SK-N-SH (cell line): ENCODE measurements around the gene MLXIPL. TPM values are rescaled to one million over a fixed set of nuclear protein-coding genes. Genes with fewer than 3 reads are reported as not detected.

Experiments used
- CTCF ChIA-PET: fragments of 300-600, 350-600 bp; formaldehyde crosslinking; extraction: SDS; loops from one replicate; lab custom pipeline; 2021; lab: Yijun Ruan, JAX
- POLR2A ChIA-PET: fragments of 350-600 bp; sonication (Branson Sonifier 250); formaldehyde crosslinking; extraction: SDS; loops from one replicate; lab custom pipeline; 2020; ENCODE audit warnings: antibody characterized with exemption, inconsistent platforms; lab: Yijun Ruan, JAX
- DNase-seq: peaks from one replicate; pipeline ENCODE4 v3.0.0; 2012
- H2AFZ ChIP-seq: fragments of 200-600 bp; sonication (generic); 2 replicates; pipeline ENCODE4 v1.8.1; 2016; ENCODE audit warnings: antibody characterized with exemption, mild to moderate bottlenecking, low read depth
- H3F3A ChIP-seq: fragments of 200-600 bp; sonication (generic); replicated peaks from 2 replicates; pipeline ENCODE3; 2016; ENCODE audit warnings: antibody characterized with exemption, mild to moderate bottlenecking; ENCODE audit not compliant: insufficient read depth
- H3K27ac ChIP-seq, 2 experiments: fragments of 200-500 bp in 1 of 2; fragments of 200-600 bp in 1 of 2; sonication (Bioruptor generic) in 1 of 2; sonication (generic), shearing (Covaris generic) in 1 of 2; 2 replicates each; pipeline versions ENCODE4 v1.5.1 to v1.6.1; 2014 to 2016; ENCODE audit warnings: low read depth in 2 of 2, inconsistent platforms in 1 of 2, low read length in 1 of 2, mild to moderate bottlenecking in 1 of 2, mixed read lengths in 1 of 2
- H3K27me3 ChIP-seq: fragments of 200-600 bp; sonication (generic), shearing (Covaris generic); 2 replicates; pipeline ENCODE4 v1.6.1; 2016; ENCODE audit warnings: mixed run types; ENCODE audit not compliant: insufficient read depth
- H3K36me3 ChIP-seq, 2 experiments: fragments of 200-500 bp in 1 of 2; fragments of 200-600 bp in 1 of 2; sonication (Bioruptor generic) in 1 of 2; sonication (generic) in 1 of 2; replicated peaks in 1 of 2; 2 replicates each; pipeline versions ENCODE3 to v1.5.1; 2014 to 2016; ENCODE audit warnings: low read length in 1 of 2, mild to moderate bottlenecking in 1 of 2; ENCODE audit not compliant: insufficient read depth in 2 of 2, control insufficient read depth in 1 of 2
- H3K4me1 ChIP-seq, 2 experiments: fragments of 200-500 bp in 1 of 2; fragments of 200-600 bp in 1 of 2; sonication (Bioruptor generic) in 1 of 2; sonication (generic), shearing (Covaris generic) in 1 of 2; 2 replicates each; pipeline versions ENCODE4 v1.5.1 to v1.6.1; 2014 to 2016; ENCODE audit warnings: low read depth in 1 of 2, low read length in 1 of 2, mixed run types in 1 of 2; ENCODE audit not compliant: insufficient read depth in 2 of 2, control insufficient read depth in 1 of 2
- H3K4me2 ChIP-seq: fragments of 200-600 bp; sonication (generic), shearing (Covaris generic); 2 replicates; pipeline ENCODE4 v1.6.1; 2017; ENCODE audit warnings: mixed run types
- H3K4me3 ChIP-seq, 2 experiments: fragments of 200-500 bp in 1 of 2; fragments of 200-600 bp in 1 of 2; sonication (Bioruptor generic) in 1 of 2; sonication (generic), shearing (Covaris generic) in 1 of 2; 2 replicates each; pipeline versions ENCODE4 v1.5.1 to v1.8.1; 2014 to 2016; ENCODE audit warnings: low read depth in 2 of 2, inconsistent platforms in 1 of 2, low read length in 1 of 2, mild to moderate bottlenecking in 1 of 2, mixed read lengths in 1 of 2, moderate library complexity in 1 of 2
- H3K79me2 ChIP-seq: fragments of 200-600 bp; sonication (generic); 2 replicates; pipeline ENCODE4 v1.8.1; 2017; ENCODE audit warnings: mild to moderate bottlenecking; ENCODE audit not compliant: insufficient read depth
- H3K9ac ChIP-seq: fragments of 200-600 bp; sonication (generic); 2 replicates; pipeline ENCODE4 v1.6.1; 2017; ENCODE audit warnings: mixed run types
- H3K9me2 ChIP-seq: fragments of 200-600 bp; sonication (generic); 2 replicates; pipeline ENCODE4 v1.6.1; 2017; ENCODE audit warnings: mixed run types
- H3K9me3 ChIP-seq: fragments of 200-600 bp; sonication (generic); 2 replicates; pipeline ENCODE4 v1.6.1; 2017; ENCODE audit warnings: mixed run types, mild to moderate bottlenecking, moderate library complexity
- H4K20me1 ChIP-seq: fragments of 200-600 bp; sonication (generic); 2 replicates; pipeline ENCODE4 v1.6.1; 2017; ENCODE audit warnings: mild to moderate bottlenecking, mixed run types; ENCODE audit not compliant: insufficient read depth
- ELF1 ChIP-seq: IDR thresholded peaks from 2 replicates; pipeline ENCODE4 v1.4.0; 2012
- FOSL2 ChIP-seq: IDR thresholded peaks from 2 replicates; pipeline ENCODE4 v1.4.0; 2012; ENCODE audit warnings: low read depth, mild to moderate bottlenecking, moderate library complexity, borderline replicate concordance
- FOXM1 ChIP-seq: IDR thresholded peaks from 2 replicates; pipeline ENCODE4 v1.4.0; 2012; ENCODE audit warnings: low read depth, mild to moderate bottlenecking
- JUND ChIP-seq: IDR thresholded peaks from 2 replicates; pipeline ENCODE4 v1.4.0; 2012
- NFIC ChIP-seq: IDR thresholded peaks from 2 replicates; pipeline ENCODE4 v1.4.0; 2012; ENCODE audit warnings: borderline replicate concordance
- SMC3 ChIP-seq: IDR thresholded peaks from 2 replicates; pipeline ENCODE4 v1.6.1; 2012; ENCODE audit warnings: low read depth, low read length, improper control_type of control experiment
- TCF12 ChIP-seq: IDR thresholded peaks from 2 replicates; pipeline ENCODE4 v1.4.0; 2012
- TEAD4 ChIP-seq: IDR thresholded peaks from 2 replicates; pipeline ENCODE4 v1.4.0; 2012; ENCODE audit warnings: mild to moderate bottlenecking, borderline replicate concordance; ENCODE audit not compliant: insufficient read depth
- WGBS: methylation state at CpG from one replicate; pipeline ENCODE4 v1.1.6; 2017; ENCODE audit warnings: low lambda C conversion rate; 5-methylcytosine and 5-hydroxymethylcytosine counted together
- polyA plus RNA-seq, 3 experiments: library from polyadenylated mRNA; depleted of rRNA; stranded (reverse); fragments of >200 nt; gene quantifications; 2 replicates each; pipeline ENCODE4 v1.2.3, GENCODE V29; 2012
- TF ChIP-seq, protein P1 (sequence below): IDR thresholded peaks from 2 replicates; pipeline ENCODE4 v1.6.1; 2012; ENCODE audit warnings: mild to moderate bottlenecking, low read depth, low read length, moderate library complexity
- TF ChIP-seq, protein P2 (sequence below): IDR thresholded peaks from 2 replicates; pipeline ENCODE4 v1.4.0; 2012; ENCODE audit warnings: low read depth, borderline replicate concordance
- TF ChIP-seq, protein P3 (sequence below): IDR thresholded peaks from 2 replicates; pipeline ENCODE4; 2012

Gene MLXIPL
- polyA plus RNA-seq, 1 of the 3 experiments (the other 2 are of a cell fraction) = 0.21 TPM

DNA sequence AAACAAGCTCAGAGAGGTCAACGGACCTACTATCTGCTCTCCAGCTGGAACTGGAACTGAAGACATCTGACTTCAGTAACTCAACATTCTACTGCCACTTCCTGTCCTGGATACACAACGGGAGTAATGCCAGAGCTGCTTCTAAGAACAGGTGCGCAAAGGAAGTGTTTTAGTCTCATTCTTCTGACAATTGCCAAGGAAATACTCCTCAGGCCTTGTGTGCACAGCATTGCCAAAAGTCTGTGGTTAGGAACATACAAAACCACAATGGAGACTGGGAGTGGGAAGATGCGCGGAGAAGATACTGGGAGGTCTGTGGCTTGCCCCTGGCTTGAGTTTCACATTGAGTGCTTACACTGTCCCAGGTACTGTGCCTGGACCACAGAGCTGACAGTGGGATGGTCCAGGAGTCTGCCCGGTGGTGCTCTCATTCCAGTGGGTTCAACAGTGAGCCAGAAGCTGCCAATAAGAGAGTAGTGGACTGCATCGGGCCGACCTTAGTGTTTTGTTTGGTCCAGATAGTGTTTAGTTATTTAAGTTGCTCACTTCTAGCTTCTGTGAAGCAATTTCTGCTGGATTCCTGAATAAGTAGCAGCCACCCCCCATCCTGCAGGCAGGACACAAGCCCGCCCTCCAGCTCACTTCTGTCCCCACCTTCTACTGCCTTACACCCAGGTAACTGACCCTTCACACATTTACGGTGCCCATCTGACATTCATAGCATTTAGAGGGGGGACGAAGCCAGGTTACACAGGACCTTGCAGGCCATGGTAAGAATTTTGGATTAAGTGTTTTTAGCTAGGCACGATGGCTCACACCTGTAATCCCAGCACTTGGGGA lies 56.3 kb downstream of the MLXIPL start:
- H3K9ac ChIP-seq = no peak overlapping the region
- WGBS = 85% methylated on average over 12 of the region's 12 CpGs
- peaks cover 4% of the 10 kb centered on the region; the same call in 1 of the 2 replicates for H4K20me1 ChIP-seq
- H3K27ac ChIP-seq = no peak overlapping the region
- H3F3A ChIP-seq = peaks cover 24% of the 10 kb centered on the region
- peaks cover 37 to 43% of the 10 kb centered on the region in 2 experiments for H3K36me3 ChIP-seq
- H3K79me2 ChIP-seq = peaks cover 7% of the 10 kb centered on the region; the same call in 1 of the 2 replicates
- H3K4me2 ChIP-seq = no peak overlapping the region
- no peak overlapping the region for H2AFZ ChIP-seq
- no peak for DNase-seq
- CTCF ChIA-PET = interaction anchor here (0.9 to 3.2 kb wide), 5 partner anchors 9 to 157 kb away, joined by 3 to 12 read pairs (median 7); partner anchors contain the start of gene TBL2
- no peak overlapping the region for H3K4me3 ChIP-seq
- POLR2A ChIA-PET = interaction anchor here (1.1 kb wide), 1 partner anchor 10 kb away, joined by 4 read pairs; the partner anchor contains the start of gene TBL2
- H3K9me2 ChIP-seq = no peaks in the 10 kb centered on the region
- 0 out of 2 replicates have a peak, but pooled peaks have one; percentile 1 for TF ChIP-seq JUND
- TF ChIP-seq FOXM1 = no peak
- no peak for TF ChIP-seq SMC3
- no peak for TF ChIP-seq FOSL2
- TF ChIP-seq, protein P1, sequence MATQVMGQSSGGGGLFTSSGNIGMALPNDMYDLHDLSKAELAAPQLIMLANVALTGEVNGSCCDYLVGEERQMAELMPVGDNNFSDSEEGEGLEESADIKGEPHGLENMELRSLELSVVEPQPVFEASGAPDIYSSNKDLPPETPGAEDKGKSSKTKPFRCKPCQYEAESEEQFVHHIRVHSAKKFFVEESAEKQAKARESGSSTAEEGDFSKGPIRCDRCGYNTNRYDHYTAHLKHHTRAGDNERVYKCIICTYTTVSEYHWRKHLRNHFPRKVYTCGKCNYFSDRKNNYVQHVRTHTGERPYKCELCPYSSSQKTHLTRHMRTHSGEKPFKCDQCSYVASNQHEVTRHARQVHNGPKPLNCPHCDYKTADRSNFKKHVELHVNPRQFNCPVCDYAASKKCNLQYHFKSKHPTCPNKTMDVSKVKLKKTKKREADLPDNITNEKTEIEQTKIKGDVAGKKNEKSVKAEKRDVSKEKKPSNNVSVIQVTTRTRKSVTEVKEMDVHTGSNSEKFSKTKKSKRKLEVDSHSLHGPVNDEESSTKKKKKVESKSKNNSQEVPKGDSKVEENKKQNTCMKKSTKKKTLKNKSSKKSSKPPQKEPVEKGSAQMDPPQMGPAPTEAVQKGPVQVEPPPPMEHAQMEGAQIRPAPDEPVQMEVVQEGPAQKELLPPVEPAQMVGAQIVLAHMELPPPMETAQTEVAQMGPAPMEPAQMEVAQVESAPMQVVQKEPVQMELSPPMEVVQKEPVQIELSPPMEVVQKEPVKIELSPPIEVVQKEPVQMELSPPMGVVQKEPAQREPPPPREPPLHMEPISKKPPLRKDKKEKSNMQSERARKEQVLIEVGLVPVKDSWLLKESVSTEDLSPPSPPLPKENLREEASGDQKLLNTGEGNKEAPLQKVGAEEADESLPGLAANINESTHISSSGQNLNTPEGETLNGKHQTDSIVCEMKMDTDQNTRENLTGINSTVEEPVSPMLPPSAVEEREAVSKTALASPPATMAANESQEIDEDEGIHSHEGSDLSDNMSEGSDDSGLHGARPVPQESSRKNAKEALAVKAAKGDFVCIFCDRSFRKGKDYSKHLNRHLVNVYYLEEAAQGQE = 0 out of 2 replicates have a peak, but pooled peaks have one; percentile 4
- TF ChIP-seq NFIC = peak; percentile 19; the same call in 1 of the 2 replicates
- TF ChIP-seq TCF12 = peak; percentile 48; the same call in 1 of the 2 replicates
- TF ChIP-seq, protein P2, sequence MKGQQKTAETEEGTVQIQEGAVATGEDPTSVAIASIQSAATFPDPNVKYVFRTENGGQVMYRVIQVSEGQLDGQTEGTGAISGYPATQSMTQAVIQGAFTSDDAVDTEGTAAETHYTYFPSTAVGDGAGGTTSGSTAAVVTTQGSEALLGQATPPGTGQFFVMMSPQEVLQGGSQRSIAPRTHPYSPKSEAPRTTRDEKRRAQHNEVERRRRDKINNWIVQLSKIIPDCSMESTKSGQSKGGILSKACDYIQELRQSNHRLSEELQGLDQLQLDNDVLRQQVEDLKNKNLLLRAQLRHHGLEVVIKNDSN = no peak
- TF ChIP-seq, protein P3, sequence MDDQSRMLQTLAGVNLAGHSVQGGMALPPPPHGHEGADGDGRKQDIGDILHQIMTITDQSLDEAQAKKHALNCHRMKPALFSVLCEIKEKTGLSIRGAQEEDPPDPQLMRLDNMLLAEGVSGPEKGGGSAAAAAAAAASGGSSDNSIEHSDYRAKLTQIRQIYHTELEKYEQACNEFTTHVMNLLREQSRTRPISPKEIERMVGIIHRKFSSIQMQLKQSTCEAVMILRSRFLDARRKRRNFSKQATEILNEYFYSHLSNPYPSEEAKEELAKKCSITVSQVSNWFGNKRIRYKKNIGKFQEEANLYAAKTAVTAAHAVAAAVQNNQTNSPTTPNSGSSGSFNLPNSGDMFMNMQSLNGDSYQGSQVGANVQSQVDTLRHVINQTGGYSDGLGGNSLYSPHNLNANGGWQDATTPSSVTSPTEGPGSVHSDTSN = no peak
- no peak for TF ChIP-seq TEAD4
- TF ChIP-seq ELF1 = peak; percentile 35; the same call in 1 of the 2 replicates
- no peaks in the 10 kb centered on the region for H3K9me3 ChIP-seq
- no peaks in the 10 kb centered on the region for H3K27me3 ChIP-seq
- no peaks in the 10 kb centered on the region for H3K4me1 ChIP-seq
